ENCODE measurements around the gene CBX2.
"Not testable (repeated sequence)": the region's sequence is repeated elsewhere in the genome, so short reads cannot be mapped to it uniquely, and the experiment has no call there.

The CBX2 gene

DNA sequence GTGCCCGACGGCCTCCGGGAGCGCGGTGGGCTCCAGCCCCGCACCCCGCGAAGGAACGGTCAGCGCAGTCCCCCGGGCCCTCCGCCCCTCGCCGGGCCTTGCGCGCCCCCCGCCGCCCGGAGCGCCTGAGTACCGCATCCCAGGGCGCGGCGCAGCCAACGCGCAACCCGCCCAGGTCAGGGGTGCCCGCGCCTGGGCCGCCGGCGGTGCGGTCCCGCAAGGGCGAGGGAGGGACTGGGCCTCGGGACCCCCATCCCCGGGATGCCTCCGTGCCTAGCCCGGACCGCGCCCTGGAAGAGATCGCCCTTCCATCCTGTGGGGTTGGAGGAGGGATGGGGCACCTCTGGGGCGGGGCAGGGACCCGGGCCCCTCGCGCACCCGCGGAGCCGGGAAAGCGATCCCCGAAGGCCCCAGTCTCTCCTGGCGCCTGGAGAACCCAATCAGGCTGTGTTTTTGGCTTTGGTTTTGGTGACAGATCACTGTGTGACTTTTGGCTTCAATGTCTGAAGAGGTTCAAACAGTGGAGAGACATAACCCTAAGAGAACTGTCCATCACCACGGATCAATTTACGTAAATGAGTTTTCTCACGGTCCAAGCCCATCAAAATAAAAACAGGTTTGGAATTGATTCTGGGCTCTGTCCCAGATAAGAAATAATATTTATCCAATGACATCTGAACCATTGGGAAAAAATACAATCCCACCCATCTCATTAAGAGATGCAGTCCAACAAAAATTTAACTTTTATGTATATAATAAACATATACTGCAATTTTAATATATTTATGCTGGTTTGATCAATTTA lies 29.5 kb upstream of the CBX2 start:
- H3K9me3 ChIP-seq (ENCODE audit: low read length), result no peaks in the 10 kb centered on the region
- H3K27me3 ChIP-seq (ENCODE audit: insufficient read depth, low read length), result peaks cover 32% of the 10 kb centered on the region
- no peaks in the 10 kb centered on the region for H3K36me3 ChIP-seq (ENCODE audit: insufficient read depth, low read length)
- H3K4me3 ChIP-seq (ENCODE audit: low read length), result peak overlapping the region; percentile 21
- peaks cover 32% of the 10 kb centered on the region for H3K4me1 ChIP-seq (ENCODE audit: insufficient read depth, low read length)
- no peak overlapping the region for H2AFZ ChIP-seq (ENCODE audit: low read depth, low read length)

DNA sequence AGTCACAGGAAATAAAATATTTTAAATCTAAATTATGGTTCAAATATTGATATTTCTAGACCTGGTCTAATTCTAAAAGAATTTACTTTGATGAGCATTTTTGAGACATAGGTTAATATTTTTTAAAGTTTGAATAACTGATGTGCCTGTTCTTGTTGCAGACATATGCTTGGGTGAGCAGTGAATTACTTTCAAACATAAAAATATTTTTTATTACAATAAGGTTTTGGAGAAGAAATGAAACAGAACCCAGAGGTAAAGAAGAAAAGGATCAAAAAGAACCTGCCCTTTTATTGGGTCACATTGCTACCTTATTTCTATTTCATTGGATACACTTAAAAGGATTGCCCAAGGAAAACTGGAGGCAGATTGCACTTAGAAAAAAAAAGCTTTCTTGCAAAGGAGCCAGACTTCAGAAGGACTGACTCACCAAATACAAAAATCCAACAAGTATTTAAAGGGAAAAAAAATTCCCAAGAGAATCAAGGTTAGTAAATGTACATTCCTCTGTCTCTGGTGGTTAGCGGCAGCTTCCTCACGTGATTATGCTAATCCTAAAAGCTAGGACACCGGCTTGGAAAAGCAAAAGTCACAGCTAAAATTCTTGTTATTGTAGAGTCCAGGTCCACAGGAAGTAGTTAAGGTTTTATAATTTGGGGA lies 28.7 kb upstream of the CBX2 start:
- Histone ChIP-seq H3K4me3 (ENCODE audit: low read length) (no peak overlapping the region), H3K9me3 (ENCODE audit: low read length) (no peaks in the 10 kb centered on the region), H2AFZ (ENCODE audit: low read depth, low read length) (no peak overlapping the region), H3K27me3 (ENCODE audit: insufficient read depth, low read length) (peaks cover 28% of the 10 kb centered on the region), H3K36me3 (ENCODE audit: insufficient read depth, low read length) (no peaks in the 10 kb centered on the region), H3K4me1 (ENCODE audit: insufficient read depth, low read length) (peaks cover 32% of the 10 kb centered on the region)

- H3K27me3 ChIP-seq (ENCODE audit: insufficient read depth, low read length), result peaks cover 28% of the 10 kb centered on the region
- H3K36me3 ChIP-seq (ENCODE audit: insufficient read depth, low read length), result no peaks in the 10 kb centered on the region
- no peak overlapping the region for H2AFZ ChIP-seq (ENCODE audit: low read depth, low read length)
Observed at GRCh38 chr17:79749958-79750357, 28.0 kb upstream of the CBX2 start.

DNA sequence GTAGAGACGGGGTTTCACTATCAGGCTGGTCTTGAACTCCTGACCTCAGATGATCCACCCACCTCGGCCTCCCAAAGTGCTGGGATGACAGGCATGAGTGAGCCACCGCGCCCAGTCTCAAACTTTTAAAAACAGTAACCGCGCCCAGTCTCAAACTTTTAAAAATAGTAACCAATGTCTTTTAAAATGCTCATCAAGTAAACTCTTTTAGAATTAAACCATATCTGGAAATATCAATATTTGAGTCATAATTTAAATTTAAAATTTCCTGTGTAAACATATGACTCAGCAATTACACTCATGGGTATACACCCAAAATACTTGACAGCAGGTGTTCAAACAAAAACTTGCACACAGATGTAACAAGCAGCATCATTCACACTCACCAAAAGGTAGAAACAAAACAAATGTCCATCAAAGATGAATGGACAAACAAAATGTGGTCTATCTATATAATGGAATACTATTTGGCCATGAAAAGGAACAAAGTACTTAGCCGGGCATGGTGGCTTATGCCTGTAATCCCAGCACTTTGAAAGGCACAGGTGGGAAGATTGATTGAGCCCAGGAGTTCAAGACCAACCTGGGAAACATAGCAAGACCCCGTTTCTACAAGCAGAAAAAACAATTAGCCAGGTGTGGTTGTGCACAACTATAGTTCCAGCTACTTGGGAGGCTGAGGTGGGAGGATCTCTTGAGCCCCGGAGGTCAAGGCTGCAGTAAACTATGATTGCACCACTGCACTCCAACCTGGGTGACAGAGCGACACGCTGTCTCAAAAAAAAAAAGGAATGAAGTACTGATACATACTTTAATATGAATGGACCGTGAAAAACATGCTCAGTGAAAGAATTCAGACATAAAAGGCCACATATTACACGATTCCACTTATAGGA lies 27.1 kb upstream of the CBX2 start:
- no peak overlapping the region for H3K4me3 ChIP-seq (ENCODE audit: low read length)
- H3K4me1 ChIP-seq (ENCODE audit: insufficient read depth, low read length), result peaks cover 32% of the 10 kb centered on the region
- H3K27me3 ChIP-seq (ENCODE audit: insufficient read depth, low read length), result peaks cover 28% of the 10 kb centered on the region
- no peaks in the 10 kb centered on the region for H3K36me3 ChIP-seq (ENCODE audit: insufficient read depth, low read length)
- no peaks in the 10 kb centered on the region for H3K9me3 ChIP-seq (ENCODE audit: low read length)
- no peak overlapping the region for H2AFZ ChIP-seq (ENCODE audit: low read depth, low read length)

More at GRCh38 chr17:79749958-79750357, 28.0 kb upstream of the CBX2 start:
- no peaks in the 10 kb centered on the region for H3K9me3 ChIP-seq (ENCODE audit: low read length)
- peaks cover 32% of the 10 kb centered on the region for H3K4me1 ChIP-seq (ENCODE audit: insufficient read depth, low read length)
- H3K4me3 ChIP-seq (ENCODE audit: low read length), result no peak overlapping the region

GRCh38 chr17:79752175-79752574 lies 25.8 kb upstream of the CBX2 start:
- H3K27me3 ChIP-seq (ENCODE audit: insufficient read depth, low read length), result peaks cover 24% of the 10 kb centered on the region
- peaks cover 23% of the 10 kb centered on the region for H3K4me1 ChIP-seq (ENCODE audit: insufficient read depth, low read length)
- no peaks in the 10 kb centered on the region for H3K36me3 ChIP-seq (ENCODE audit: insufficient read depth, low read length)
- H3K9me3 ChIP-seq (ENCODE audit: low read length), result no peaks in the 10 kb centered on the region
- no peak overlapping the region for H3K4me3 ChIP-seq (ENCODE audit: low read length)
- H2AFZ ChIP-seq (ENCODE audit: low read depth, low read length), result no peak overlapping the region

GRCh38 chr17:79754370-79754769 lies 23.6 kb upstream of the CBX2 start:
- H3K4me1 ChIP-seq (ENCODE audit: insufficient read depth, low read length), result peaks cover 8% of the 10 kb centered on the region
- no peak overlapping the region for H3K4me3 ChIP-seq (ENCODE audit: low read length)
- H3K27me3 ChIP-seq (ENCODE audit: insufficient read depth, low read length), result peaks cover 7% of the 10 kb centered on the region
- H3K9me3 ChIP-seq (ENCODE audit: low read length), result no peaks in the 10 kb centered on the region
- no peak overlapping the region for H2AFZ ChIP-seq (ENCODE audit: low read depth, low read length)
- H3K36me3 ChIP-seq (ENCODE audit: insufficient read depth, low read length), result no peaks in the 10 kb centered on the region

DNA sequence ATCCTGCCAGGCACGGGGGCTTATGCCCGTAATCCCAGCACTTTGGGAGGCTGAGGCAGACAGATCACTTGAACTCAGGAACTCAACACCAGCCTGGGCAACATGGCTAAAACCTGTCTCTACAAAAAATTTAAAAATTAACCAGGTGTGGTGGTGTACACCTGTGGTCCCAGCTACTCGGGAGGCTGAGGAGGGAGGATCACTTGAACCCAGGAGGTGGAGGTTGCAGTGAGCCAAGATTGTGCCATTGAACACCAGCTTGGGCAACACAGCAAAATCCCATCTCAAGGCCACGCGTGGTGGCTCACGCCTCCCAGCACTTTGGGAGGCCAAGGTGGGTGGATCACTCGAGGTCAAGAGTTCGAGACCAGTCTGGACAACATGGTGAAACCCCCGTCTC lies 23.0 kb upstream of the CBX2 start:
- H3K9me3 ChIP-seq (ENCODE audit: low read length); H3K27me3 ChIP-seq (ENCODE audit: insufficient read depth, low read length); H2AFZ ChIP-seq (ENCODE audit: low read depth, low read length); H3K4me1 ChIP-seq (ENCODE audit: insufficient read depth, low read length); H3K4me3 ChIP-seq (ENCODE audit: low read length); H3K36me3 ChIP-seq (ENCODE audit: insufficient read depth, low read length): not testable (repeated sequence)

DNA sequence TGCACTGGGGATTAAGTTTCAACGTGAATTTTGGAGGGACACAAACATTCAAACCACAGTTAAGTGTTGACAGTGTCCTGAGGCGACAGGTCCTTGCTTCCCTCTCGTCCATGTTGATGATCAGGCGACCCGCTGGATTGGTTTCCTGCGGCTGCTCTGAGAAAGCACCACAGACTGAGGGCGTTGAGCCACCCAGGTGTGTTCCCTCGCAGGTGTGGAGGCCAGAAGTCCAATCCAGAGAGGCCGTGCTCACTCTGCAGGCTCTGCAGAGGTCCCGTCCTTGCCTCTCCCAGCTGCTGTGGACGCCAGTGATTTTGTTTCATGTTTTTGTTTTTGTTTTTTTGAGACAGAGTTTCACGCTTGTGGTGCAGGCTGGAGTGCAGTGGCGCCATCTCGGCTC lies 22.4 kb upstream of the CBX2 start:
- no peak overlapping the region for H2AFZ ChIP-seq (ENCODE audit: low read depth, low read length)
- H3K4me3 ChIP-seq (ENCODE audit: low read length), result no peak overlapping the region
- H3K4me1 ChIP-seq (ENCODE audit: insufficient read depth, low read length), result no peaks in the 10 kb centered on the region
- no peaks in the 10 kb centered on the region for H3K36me3 ChIP-seq (ENCODE audit: insufficient read depth, low read length)
- H3K9me3 ChIP-seq (ENCODE audit: low read length), result no peaks in the 10 kb centered on the region
- H3K27me3 ChIP-seq (ENCODE audit: insufficient read depth, low read length), result no peaks in the 10 kb centered on the region

DNA sequence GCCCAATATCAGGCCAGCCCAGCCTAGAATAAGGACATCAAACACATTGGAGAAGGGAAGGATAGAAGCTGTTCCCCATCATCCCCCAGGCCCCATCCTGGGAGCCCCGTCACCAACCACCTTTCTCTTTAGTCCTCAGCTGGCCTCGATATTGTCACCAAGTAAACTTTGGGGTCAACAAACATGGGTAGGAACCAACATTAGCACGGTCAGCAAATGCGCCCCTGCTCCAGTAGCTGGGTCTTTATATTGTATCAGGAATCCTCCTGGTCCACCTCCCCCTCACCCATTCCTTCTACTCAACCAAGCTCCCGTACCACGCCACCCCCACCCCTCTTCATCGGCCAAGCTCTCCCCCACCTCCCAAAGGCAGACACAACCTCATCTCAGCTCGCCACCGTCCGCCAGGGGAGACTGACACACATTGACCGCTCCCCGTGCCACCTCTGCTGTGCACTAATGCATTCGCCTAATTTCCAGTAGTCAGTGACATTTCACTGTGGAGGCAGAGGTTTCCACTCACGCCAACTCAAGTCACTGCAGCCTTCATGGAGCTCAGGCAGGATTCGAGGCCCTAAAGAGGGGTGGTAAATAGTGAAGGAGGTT lies 20.7 kb upstream of the CBX2 start:
- Histone ChIP-seq H3K9me3 (ENCODE audit: low read length) (no peaks in the 10 kb centered on the region), H2AFZ (ENCODE audit: low read depth, low read length) (no peak overlapping the region), H3K36me3 (ENCODE audit: insufficient read depth, low read length) (no peaks in the 10 kb centered on the region), H3K4me1 (ENCODE audit: insufficient read depth, low read length) (no peaks in the 10 kb centered on the region), H3K27me3 (ENCODE audit: insufficient read depth, low read length) (no peaks in the 10 kb centered on the region), H3K4me3 (ENCODE audit: low read length) (no peak overlapping the region)

DNA sequence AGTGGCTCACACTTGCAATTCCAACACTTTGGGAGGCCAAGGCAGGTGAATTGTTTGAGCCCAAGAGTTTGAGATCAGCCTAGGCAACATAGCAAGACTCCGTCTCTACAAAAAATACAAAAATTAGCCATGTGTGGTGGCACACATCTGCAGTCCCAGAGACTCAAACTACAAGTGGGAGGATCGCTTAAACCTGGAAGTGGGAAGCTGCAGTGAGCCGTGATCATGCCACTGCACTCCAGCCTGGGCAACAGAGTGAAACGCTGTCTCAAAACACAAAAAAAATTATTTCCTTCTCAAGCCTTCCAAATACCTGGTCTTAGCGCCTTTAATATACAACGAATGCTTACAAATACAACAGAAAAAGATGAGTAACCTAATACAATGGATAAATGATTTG lies 19.7 kb upstream of the CBX2 start:
- no peaks in the 10 kb centered on the region for H3K9me3 ChIP-seq (ENCODE audit: low read length)
- H2AFZ ChIP-seq (ENCODE audit: low read depth, low read length), result no peak overlapping the region
- H3K36me3 ChIP-seq (ENCODE audit: insufficient read depth, low read length), result no peaks in the 10 kb centered on the region
- no peaks in the 10 kb centered on the region for H3K4me1 ChIP-seq (ENCODE audit: insufficient read depth, low read length)
- no peak overlapping the region for H3K4me3 ChIP-seq (ENCODE audit: low read length)
- no peaks in the 10 kb centered on the region for H3K27me3 ChIP-seq (ENCODE audit: insufficient read depth, low read length)

DNA sequence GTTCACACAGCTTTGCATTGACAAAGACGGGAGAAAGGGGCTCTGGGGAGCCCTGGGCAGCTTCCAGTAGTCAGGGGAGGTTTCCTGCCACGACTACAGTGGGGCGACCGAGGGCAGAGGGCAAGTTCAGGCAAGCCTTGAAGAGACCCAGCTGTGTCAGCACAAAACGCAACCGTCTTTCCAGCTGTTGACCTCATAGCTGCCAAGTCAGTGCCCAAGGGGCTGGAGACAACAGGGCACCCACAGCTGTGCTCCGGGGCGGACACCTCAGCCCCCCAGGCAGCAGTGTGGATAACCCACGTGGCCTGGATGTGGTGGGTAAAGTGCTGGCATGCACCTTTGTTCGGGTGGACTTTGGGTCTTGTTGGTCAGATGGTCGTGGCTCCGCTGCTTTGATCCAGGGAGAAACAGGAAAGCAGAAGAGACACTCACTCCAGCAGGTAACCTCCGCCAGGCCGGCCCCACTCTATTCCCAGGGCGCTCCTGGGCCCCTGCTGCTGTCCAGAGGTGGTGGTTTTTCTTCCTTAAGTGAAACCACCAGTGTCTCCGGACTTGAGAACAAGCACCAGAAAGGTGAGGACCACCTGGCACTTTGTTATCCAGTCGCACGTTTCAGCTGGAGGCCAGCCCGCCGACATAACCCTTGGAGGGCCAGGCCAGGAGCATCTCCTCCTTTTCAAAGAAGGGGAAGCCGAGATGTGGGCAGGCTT lies 17.6 kb upstream of the CBX2 start:
- Histone ChIP-seq H2AFZ (ENCODE audit: low read depth, low read length) (no peak overlapping the region), H3K4me3 (ENCODE audit: low read length) (no peak overlapping the region), H3K27me3 (ENCODE audit: insufficient read depth, low read length) (no peaks in the 10 kb centered on the region), H3K9me3 (ENCODE audit: low read length) (no peaks in the 10 kb centered on the region), H3K36me3 (ENCODE audit: insufficient read depth, low read length) (no peaks in the 10 kb centered on the region), H3K4me1 (ENCODE audit: insufficient read depth, low read length) (no peaks in the 10 kb centered on the region)

GRCh38 chr17:79761894-79762589 lies 15.9 kb upstream of the CBX2 start:
- no peak overlapping the region for H3K4me3 ChIP-seq (ENCODE audit: low read length)
- H3K27me3 ChIP-seq (ENCODE audit: insufficient read depth, low read length), result no peaks in the 10 kb centered on the region
- no peaks in the 10 kb centered on the region for H3K4me1 ChIP-seq (ENCODE audit: insufficient read depth, low read length)
- no peaks in the 10 kb centered on the region for H3K36me3 ChIP-seq (ENCODE audit: insufficient read depth, low read length)
- no peaks in the 10 kb centered on the region for H3K9me3 ChIP-seq (ENCODE audit: low read length)
- no peak overlapping the region for H2AFZ ChIP-seq (ENCODE audit: low read depth, low read length)
